Measurements from ENCODE around the gene REP15. TPM values are rescaled to one million over a fixed set of nuclear protein-coding genes. Genes with fewer than 3 reads are reported as not detected.

Gene REP15
- total and polyA plus RNA-seq, 2 donors (not counting 1 experiment from before 2014, with no cell fraction given): 0.44 TPM; not detected in 1

- no peak for TF ChIP-seq EZH2 (IDR thresholded peaks at IDR 0.05; ENCODE audit: borderline replicate concordance, insufficient read depth, low read depth, low read length, poor library complexity, severe bottlenecking)
- TF ChIP-seq CTCF (IDR thresholded peaks at IDR 0.05): no peak
- H3K4me3 ChIP-seq (ENCODE audit: control extremely low read depth in 1 of 5, extremely low read depth in 1 of 5, insufficient read depth in 1 of 5, low read depth in 2 of 5, low read length in 4 of 5): no peak overlapping the region
- ATAC-seq (ENCODE audit: low read depth): no peak
- no peaks in the 10 kb centered on the region for H3K79me2 ChIP-seq (ENCODE audit: control insufficient read depth, insufficient read depth, low read length)
- no peak overlapping the region for H3K9ac ChIP-seq (ENCODE audit: low read length)
- no peaks in the 10 kb centered on the region for H3K27me3 Mint-ChIP-seq
- no peak overlapping the region for H3K27ac Mint-ChIP-seq
- H3K27ac ChIP-seq (ENCODE audit: low read length in 2 of 2): no peak overlapping the region
- no peak for DNase-seq
- H3K9me3 Mint-ChIP-seq (ENCODE audit: insufficient read depth): no peaks in the 10 kb centered on the region
- H3K4me1 Mint-ChIP-seq: no peaks in the 10 kb centered on the region
- H3K4me2 ChIP-seq (replicated peaks; ENCODE audit: low read depth, low read length, poor library complexity, severe bottlenecking): no peak overlapping the region
- no peaks in the 10 kb centered on the region for H3K4me1 ChIP-seq (ENCODE audit: control insufficient read depth in 2 of 2, insufficient read depth in 2 of 2, low read length in 2 of 2)
- CTCF ChIA-PET: no interaction called here
- H3K27me3 ChIP-seq (replicated peaks in 1 of 4; ENCODE audit: control extremely low read depth in 1 of 4, control insufficient read depth in 3 of 4, insufficient read depth in 4 of 4, low read length in 3 of 4): no peaks in the 10 kb centered on the region
- peaks cover 3 to 5% of the 10 kb centered on the region in 2 experiments for H3K36me3 ChIP-seq (replicated peaks in 1 of 2; ENCODE audit: control extremely low read depth in 1 of 2, control insufficient read depth in 1 of 2, extremely low read depth in 1 of 2, insufficient read depth in 2 of 2, low read length in 1 of 2)
- WGBS (ENCODE audit: insufficient coverage): no CpG with 5 or more reads among the region's 2 CpGs
- POLR2A ChIA-PET: no interaction called here
- H3K9me3 ChIP-seq (ENCODE audit: control extremely low read depth in 1 of 3, control insufficient read depth in 2 of 3, insufficient read depth in 1 of 3, low read length in 2 of 3): no peaks in the 10 kb centered on the region
- no peak overlapping the region for H2AFZ ChIP-seq (ENCODE audit: insufficient read depth, low read depth, low read length, poor library complexity, severe bottlenecking)
- no peaks in the 10 kb centered on the region for H4K20me1 ChIP-seq (ENCODE audit: control insufficient read depth, insufficient read depth, low read length, poor library complexity, severe bottlenecking)
- H3K4me3 Mint-ChIP-seq: no peak overlapping the region
- intact Hi-C loops (cut with micrococcal nuclease): no loop called here
Observed at GRCh38 chr12:27685274-27685673, 11.0 kb upstream of the REP15 start.

DNA sequence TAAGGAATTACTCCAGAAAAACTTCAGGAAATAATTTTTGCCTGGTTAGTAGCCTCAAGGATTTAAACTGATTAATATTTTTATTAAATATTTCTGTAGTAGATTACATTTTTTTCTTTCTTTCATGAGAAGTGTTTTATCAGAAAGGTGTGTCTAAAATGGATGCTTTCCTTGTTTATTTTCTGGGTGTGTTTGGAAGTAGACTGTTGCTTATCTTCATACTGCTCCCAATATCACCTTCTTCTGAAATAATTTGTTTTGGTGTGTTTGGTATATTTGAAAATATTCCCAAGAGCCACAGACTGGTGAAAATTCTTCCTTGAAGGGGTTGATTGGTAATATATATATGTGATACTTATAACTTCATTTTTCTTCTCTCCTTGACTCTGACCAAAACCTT is 10.1 kb upstream of the REP15 start:
- ChIA-PET POLR2A (no interaction called here), CTCF (no interaction called here)
- Mint-ChIP-seq H3K4me3 (no peak overlapping the region), H3K9me3 (ENCODE audit: insufficient read depth) (no peaks in the 10 kb centered on the region), H3K27ac (no peak overlapping the region), H3K27me3 (no peaks in the 10 kb centered on the region), H3K4me1 (no peaks in the 10 kb centered on the region)
- Histone ChIP-seq H3K79me2 (ENCODE audit: control insufficient read depth, insufficient read depth, low read length) (no peaks in the 10 kb centered on the region), H4K20me1 (ENCODE audit: control insufficient read depth, insufficient read depth, low read length, poor library complexity, severe bottlenecking) (no peaks in the 10 kb centered on the region), H3K27ac (ENCODE audit: low read length in 2 of 2) (no peak overlapping the region), H3K36me3 (replicated peaks in 1 of 2; ENCODE audit: control extremely low read depth in 1 of 2, control insufficient read depth in 1 of 2, extremely low read depth in 1 of 2, insufficient read depth in 2 of 2, low read length in 1 of 2) (peaks cover 0 to 5% of the 10 kb centered on the region in 2 experiments), H3K9ac (ENCODE audit: low read length) (no peak overlapping the region), H3K4me1 (ENCODE audit: control insufficient read depth in 2 of 2, insufficient read depth in 2 of 2, low read length in 2 of 2) (no peaks in the 10 kb centered on the region), H3K4me2 (replicated peaks; ENCODE audit: low read depth, low read length, poor library complexity, severe bottlenecking) (no peak overlapping the region), H3K4me3 (ENCODE audit: control extremely low read depth in 1 of 5, extremely low read depth in 1 of 5, insufficient read depth in 1 of 5, low read depth in 2 of 5, low read length in 4 of 5) (no peak overlapping the region), H3K9me3 (ENCODE audit: control extremely low read depth in 1 of 3, control insufficient read depth in 2 of 3, insufficient read depth in 1 of 3, low read length in 2 of 3) (no peaks in the 10 kb centered on the region), H2AFZ (ENCODE audit: insufficient read depth, low read depth, low read length, poor library complexity, severe bottlenecking) (no peak overlapping the region), H3K27me3 (replicated peaks in 1 of 4; ENCODE audit: control extremely low read depth in 1 of 4, control insufficient read depth in 3 of 4, insufficient read depth in 4 of 4, low read length in 3 of 4) (no peaks in the 10 kb centered on the region)
- ATAC-seq (ENCODE audit: low read depth): no peak
- intact Hi-C loops (cut with micrococcal nuclease): no loop called here
- DNase-seq: no peak
- TF ChIP-seq CTCF (IDR thresholded peaks at IDR 0.05) (no peak), EZH2 (IDR thresholded peaks at IDR 0.05; ENCODE audit: borderline replicate concordance, insufficient read depth, low read depth, low read length, poor library complexity, severe bottlenecking) (no peak)

Measured in B cell (primary cell).